Heart right ventricle (tissue), 16 donors: ENCODE measurements around the gene NEU1. TPM values are rescaled to one million over a fixed set of nuclear protein-coding genes. Genes with fewer than 3 reads are reported as not detected.
A peak's percentile ranks its signal among the peaks of the same experiment; 100 is the strongest.
"Not testable (repeated sequence)": the region's sequence is repeated elsewhere in the genome, so short reads cannot be mapped to it uniquely, and the experiment has no call there.

ENCODE experiments used
- ATAC-seq, 8 donors: fragments of 200-7000 bp; cut with Tn5 transposase; one replicate each; pipeline ENCODE4 v1.9.1; 2020; ENCODE audit warnings: mild to moderate bottlenecking in 8 of 8, moderate library complexity in 8 of 8, moderate number of reproducible peaks in 1 of 8
- DNase-seq, 2 donors: peaks; one replicate each; pipeline ENCODE4 v3.0.0-alpha.2; 2020
- H3K27ac ChIP-seq, 10 donors: fragments of 200-600 bp; sonication (generic) in 2 of 10; one replicate each; pipeline versions ENCODE4 v1.5.0 to v1.8.0; 2020 to 2022; ENCODE audit warnings: mild to moderate bottlenecking in 3 of 10
- H3K27me3 ChIP-seq, 7 donors: fragments of 200-600 bp; one replicate each; pipeline ENCODE4 v1.8.0; 2021 to 2022; ENCODE audit warnings: mild to moderate bottlenecking in 2 of 7
- H3K36me3 ChIP-seq, 9 donors: fragments of 200-600 bp; sonication (generic) in 1 of 9; one replicate each; pipeline versions ENCODE4 v1.5.0 to v1.8.0; 2020 to 2022; ENCODE audit warnings: mild to moderate bottlenecking in 2 of 9
- H3K4me1 ChIP-seq, 9 donors: fragments of 200-600 bp; sonication (generic) in 1 of 9; one replicate each; pipeline versions ENCODE4 v1.5.0 to v1.8.0; 2020 to 2022; ENCODE audit warnings: mild to moderate bottlenecking in 4 of 9
- H3K4me3 ChIP-seq, 10 donors: fragments of 200-600 bp; sonication (generic) in 2 of 10; one replicate each; pipeline versions ENCODE4 v1.5.0 to v1.8.0; 2020 to 2022; ENCODE audit warnings: mild to moderate bottlenecking in 7 of 10, moderate library complexity in 2 of 10
- H3K9me3 ChIP-seq, 11 donors: fragments of 200-600 bp in 10 of 11; sonication (generic) in 2 of 11; one replicate each; pipeline versions ENCODE4 v1.5.0 to v1.8.0; 2013 to 2022; ENCODE audit warnings: mild to moderate bottlenecking in 2 of 11, control low read depth in 1 of 11, moderate library complexity in 1 of 11
- CTCF ChIP-seq, 9 donors: fragments of 200-600 bp; sonication (generic) in 2 of 9; IDR thresholded peaks; one replicate each; pipeline versions ENCODE4 v1.5.0 to v1.8.0; 2021 to 2022; ENCODE audit warnings: antibody characterized with exemption in 9 of 9, mild to moderate bottlenecking in 5 of 9, moderate library complexity in 1 of 9
- WGBS, 2 donors: extraction: QIAGEN DNeasy Blood & Tissue Kit; methylation state at CpG; one replicate each; pipeline ENCODE4 v1.1.7; 2013; ENCODE audit warnings: inconsistent platforms in 1 of 2; 5-methylcytosine and 5-hydroxymethylcytosine counted together
- intact Hi-C, 10 donors: fragments of 100-400 bp; cut with DNase I; formaldehyde crosslinking; loops; one replicate each; pipeline versions ENCODE4 v1.11.1 to v1.14.2; 2022
- polyA plus RNA-seq, 2 donors: library from polyadenylated mRNA; stranded (reverse); fragments of 200-250 nt; gene quantifications; one replicate each; pipeline ENCODE4 v1.2.3, GENCODE V29; 2013
- total RNA-seq, 10 donors: library from RNA; stranded (reverse); fragmentation: NEBNext Ultra II Directional in 3 of 10; extraction: Animal tissue kit (Norgen Biotek cat#: 25700) in 3 of 10; gene quantifications; one replicate each; pipeline versions ENCODE4 v1.2.1 to v1.2.4, GENCODE V29; 2021 to 2023
- donor health status: Arrhythmogenic right ventricular cardiomyopathy.
- donor health status: ischemic (EF 13 %, LVEDD 7.1; RV severe dilation, severe dysfunction).
- donor health status: healthy with polysubstance abuse.
- donor health status: DM: no; HTN: yes; CAD: no.
- donor health status: DM: no; HTN: no; CAD: no.
- donor health status: ischemic (EF 25% LVEDD 6.9; RV normal size, moderate dysfunction).
- donor health status: ischemic (EF 25% LVEDD 5.7; RV mildly dilated, moderate dysfunction).
- donor health status: healthy.
- donor health status: DM: yes; HTN: yes; CAD: no.
- donor health status: Ischemic cardiomyopathy.
- donor health status: ischemic (EF 35%, LVEDD 5.7; RV mildly dilated, moderate dysfunction).
- donor health status: nonischemic (EF 11% LVEDD 7.7; RV severe dilation, severe dysfunction).
- donor health status: DM: yes; HTN: yes; CAD: no.
- donor health status: PGD.
- donor health status: ischemic (EF 29% LVEDD 5.4; RV normal size, mild dysfunction).
- donor health status: nonischemic (EF 23%, LVEDD 6.1; RV moderate dilation, normal function).

Gene NEU1
- total and polyA plus RNA-seq, 12 donors: 15.7 to 48.0 (median 22.3) TPM

GRCh38 chr6:31907158-31907813, 44.7 kb upstream of the NEU1 start:
- Histone ChIP-seq H3K4me3 (no peak overlapping the region), H3K27me3 (peaks cover 0 to 4% (median 0%) of the 10 kb centered on the region in 7 donors), H3K4me1 (peaks cover 0 to 34% (median 6%) of the 10 kb centered on the region in 9 donors), H3K36me3 (no peaks in the 10 kb centered on the region), H3K9me3 (no peaks in the 10 kb centered on the region), H3K27ac (no peak overlapping the region)
- no peak for TF ChIP-seq CTCF (IDR thresholded peaks at IDR 0.05)
- ATAC-seq: peak in 2 of 8 donors; percentile 9 to 48
- 55 to 70% methylated on average over 7 of the region's 7 CpGs for WGBS, 2 donors
- intact Hi-C loops: loop anchor here in 2 of 10 donors (10.0 kb wide), 1 partner anchor 48 kb away; the partner anchor contains the start of genes NELFE (in 2 of the 2) and SKIC2 (in 2 of the 2)
- DNase-seq: no peak

- not testable (repeated sequence) for H3K27ac ChIP-seq, H3K4me3 ChIP-seq, ATAC-seq, H3K36me3 ChIP-seq, H3K9me3 ChIP-seq, H3K27me3 ChIP-seq, DNase-seq
- WGBS, 2 donors: 77 to 81% methylated on average over 8 of the region's 8 CpGs
- intact Hi-C loops: loop anchor here in 2 of 10 donors (10.0 kb wide), 1 partner anchor 48 kb away; the partner anchor contains the start of genes NELFE (in 2 of the 2) and SKIC2 (in 2 of the 2)
- peaks cover 0 to 33% (median 6%) of the 10 kb centered on the region in 9 donors for H3K4me1 ChIP-seq
Observed at GRCh38 chr6:31906727-31907126, 44.1 kb upstream of the NEU1 start.

DNA sequence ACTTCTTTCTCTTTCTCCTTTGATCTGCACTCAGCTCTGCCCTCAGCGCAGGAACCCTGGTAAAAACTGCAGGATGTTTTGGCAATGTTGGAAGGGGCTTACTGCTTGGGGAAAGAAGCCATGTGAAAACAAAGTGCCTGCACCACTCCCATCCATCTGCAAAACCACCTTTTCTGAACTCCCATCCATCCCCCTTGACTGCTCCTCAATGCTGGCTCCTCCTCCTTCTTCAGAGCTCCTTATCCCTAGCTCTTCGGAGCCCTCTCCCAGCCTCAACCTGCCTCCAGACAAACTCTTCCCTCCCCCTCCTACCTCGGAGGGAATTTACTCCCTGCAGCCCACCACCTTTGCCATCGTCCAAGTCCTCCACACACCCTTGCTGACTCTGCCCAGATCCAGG, 43.5 kb upstream of the NEU1 start:
- Histone ChIP-seq H3K4me3 (no peak overlapping the region), H3K9me3 (no peaks in the 10 kb centered on the region), H3K27ac (no peak overlapping the region), H3K4me1 (peaks cover 2 to 31% (median 9%) of the 10 kb centered on the region in 9 donors), H3K36me3 (no peaks in the 10 kb centered on the region), H3K27me3 (peaks cover 0 to 4% (median 0%) of the 10 kb centered on the region in 7 donors)
- DNase-seq: no peak
- no peak for ATAC-seq
- 29 to 35% methylated on average over 4 of the region's 4 CpGs for WGBS, 2 donors
- intact Hi-C loops: loop anchor here in 2 of 10 donors (10.0 kb wide), 1 partner anchor 49 kb away; the partner anchor contains the start of genes NELFE (in 2 of the 2) and SKIC2 (in 2 of the 2)
- no peak for TF ChIP-seq CTCF (IDR thresholded peaks at IDR 0.05)

DNA sequence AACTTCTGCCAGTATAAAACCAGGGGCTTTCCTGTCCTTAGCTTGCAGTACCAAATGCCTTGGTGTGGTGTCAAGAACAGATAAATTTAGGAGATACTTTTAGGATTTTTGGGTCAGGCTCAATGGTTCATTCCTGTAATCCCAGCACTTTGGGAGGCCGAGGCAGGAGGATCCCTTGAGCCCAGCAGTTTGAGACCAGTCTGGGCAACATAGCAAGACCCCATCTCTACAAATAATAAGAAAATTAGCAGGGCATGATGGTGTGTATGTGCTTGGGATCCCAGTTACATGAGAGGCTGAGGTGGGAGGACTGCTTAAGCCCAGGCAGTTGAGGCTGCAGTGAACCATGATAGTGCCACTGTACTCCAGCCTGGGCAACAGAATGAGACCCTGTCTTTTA, 42.4 kb upstream of the NEU1 start:
- Histone ChIP-seq H3K4me1 (peaks cover 3 to 32% (median 13%) of the 10 kb centered on the region in 9 donors), H3K27me3 (no peaks in the 10 kb centered on the region), H3K4me3 (no peak overlapping the region), H3K9me3 (no peaks in the 10 kb centered on the region), H3K36me3 (no peaks in the 10 kb centered on the region), H3K27ac (no peak overlapping the region)
- DNase-seq (no peak), ATAC-seq (no peak)
- 91 to 100% methylated on average over 1 of the region's 1 CpG for WGBS, 2 donors
- no peak for TF ChIP-seq CTCF (IDR thresholded peaks at IDR 0.05)
- intact Hi-C loops: loop anchor here in 2 of 10 donors (10.0 kb wide), 1 partner anchor 50 kb away; the partner anchor contains the start of genes NELFE (in 2 of the 2) and SKIC2 (in 2 of the 2)
